ACC112 (cell line): Measurements from ENCODE around the gene STK10.

Experiments
- H2AFZ ChIP-seq: fragments of 200-600 bp; sonication (generic); one replicate; pipeline ENCODE4 v1.6.0; 2017; ENCODE audit warnings: antibody characterized with exemption, low read length; ENCODE audit not compliant: unreplicated experiment
- H3K27ac ChIP-seq: fragments of 200-600 bp; sonication (generic); 2 replicates; pipeline ENCODE4 v1.5.1; 2014; ENCODE audit warnings: low read depth, mild to moderate bottlenecking, antibody characterized with exemption, low read length, moderate library complexity
- H3K27me3 ChIP-seq: fragments of 200-600 bp; sonication (generic); 2 replicates; pipeline ENCODE4 v1.6.1; 2014; ENCODE audit warnings: mild to moderate bottlenecking, antibody characterized with exemption, low read length, moderate library complexity, mixed read lengths; ENCODE audit not compliant: insufficient read depth
- H3K36me3 ChIP-seq: fragments of 200-600 bp; sonication (generic); 2 replicates; pipeline ENCODE4 v1.6.1; 2016; ENCODE audit warnings: mild to moderate bottlenecking, antibody characterized with exemption, low read length, moderate library complexity, mixed read lengths; ENCODE audit not compliant: insufficient read depth
- H3K4me1 ChIP-seq: fragments of 200-600 bp; sonication (generic); one replicate; pipeline ENCODE4 v1.6.1; 2016; ENCODE audit warnings: low read length, mixed read lengths; ENCODE audit not compliant: insufficient read depth, unreplicated experiment, control insufficient read depth
- H3K4me3 ChIP-seq: fragments of 200-600 bp; sonication (generic); 2 replicates; pipeline ENCODE4 v1.5.1; 2014; ENCODE audit warnings: mild to moderate bottlenecking, low read depth, low read length
- H3K79me2 ChIP-seq: fragments of 200-600 bp; sonication (generic); one replicate; pipeline ENCODE4 v1.6.0; 2016; ENCODE audit warnings: low read length; ENCODE audit not compliant: control insufficient read depth, unreplicated experiment, insufficient read depth

STK10 gene

GRCh38 chr5:172119921-172120688 lies 67.9 kb downstream of the STK10 start:
- H3K79me2 ChIP-seq, result no peaks in the 10 kb centered on the region
- H2AFZ ChIP-seq, result no peak overlapping the region
- H3K27ac ChIP-seq, result no peak overlapping the region
- H3K27me3 ChIP-seq, result no peaks in the 10 kb centered on the region
- H3K36me3 ChIP-seq, result peaks cover 13% of the 10 kb centered on the region
- no peak overlapping the region for H3K4me3 ChIP-seq
- H3K4me1 ChIP-seq, result peaks cover 7% of the 10 kb centered on the region

- Histone ChIP-seq H3K27me3 (no peaks in the 10 kb centered on the region), H3K4me3 (no peak overlapping the region), H3K36me3 (peaks cover 8% of the 10 kb centered on the region; the same call in 1 of the 2 replicates), H2AFZ (no peak overlapping the region), H3K79me2 (no peaks in the 10 kb centered on the region), H3K4me1 (peaks cover 7% of the 10 kb centered on the region), H3K27ac (no peak overlapping the region)
Measured at GRCh38 chr5:172118891-172119290, 69.1 kb downstream of the STK10 start.

GRCh38 chr5:172117977-172118701 lies 69.9 kb downstream of the STK10 start:
- no peaks in the 10 kb centered on the region for H3K27me3 ChIP-seq
- no peak overlapping the region for H2AFZ ChIP-seq
- H3K36me3 ChIP-seq, result peaks cover 8% of the 10 kb centered on the region; the same call in 1 of the 2 replicates
- no peak overlapping the region for H3K4me3 ChIP-seq
- no peaks in the 10 kb centered on the region for H3K79me2 ChIP-seq
- H3K27ac ChIP-seq, result no peak overlapping the region
- H3K4me1 ChIP-seq, result peaks cover 3% of the 10 kb centered on the region

GRCh38 chr5:172115541-172115982 lies 72.5 kb downstream of the STK10 start:
- peaks cover 17% of the 10 kb centered on the region for H3K4me1 ChIP-seq
- no peaks in the 10 kb centered on the region for H3K27me3 ChIP-seq
- H3K36me3 ChIP-seq, result peaks cover 8% of the 10 kb centered on the region; the same call in 1 of the 2 replicates
- no peak overlapping the region for H3K27ac ChIP-seq
- no peaks in the 10 kb centered on the region for H3K79me2 ChIP-seq
- H2AFZ ChIP-seq, result no peak overlapping the region
- H3K4me3 ChIP-seq, result no peak overlapping the region

GRCh38 chr5:172114875-172115422 lies 73.1 kb downstream of the STK10 start:
- Histone ChIP-seq H3K79me2 (no peaks in the 10 kb centered on the region), H3K4me1 (peaks cover 20% of the 10 kb centered on the region), H3K27ac (no peak overlapping the region), H3K4me3 (no peak overlapping the region), H2AFZ (no peak overlapping the region), H3K27me3 (no peaks in the 10 kb centered on the region), H3K36me3 (peaks cover 8% of the 10 kb centered on the region; the same call in 1 of the 2 replicates)

- Histone ChIP-seq H3K27me3 (no peaks in the 10 kb centered on the region), H3K36me3 (peaks cover 8% of the 10 kb centered on the region; the same call in 1 of the 2 replicates), H3K4me3 (no peak overlapping the region), H3K27ac (no peak overlapping the region), H3K4me1 (peaks cover 20% of the 10 kb centered on the region), H2AFZ (no peak overlapping the region), H3K79me2 (no peaks in the 10 kb centered on the region)
Measured at GRCh38 chr5:172113036-172113435, 75.0 kb downstream of the STK10 start.

GRCh38 chr5:172111852-172112225 lies 76.2 kb downstream of the STK10 start:
- Histone ChIP-seq H3K4me3 (peak overlapping the region; percentile 24), H3K4me1 (peaks cover 31% of the 10 kb centered on the region), H3K79me2 (no peaks in the 10 kb centered on the region), H3K27me3 (no peaks in the 10 kb centered on the region), H2AFZ (no peak overlapping the region), H3K27ac (peak overlapping the region; percentile 73), H3K36me3 (peaks cover 8% of the 10 kb centered on the region; the same call in 1 of the 2 replicates)

- H3K27ac ChIP-seq, result peak overlapping the region; percentile 73
- H3K4me1 ChIP-seq, result peaks cover 31% of the 10 kb centered on the region
- H3K79me2 ChIP-seq, result no peaks in the 10 kb centered on the region
- peaks cover 8% of the 10 kb centered on the region; the same call in 1 of the 2 replicates for H3K36me3 ChIP-seq
- H2AFZ ChIP-seq, result no peak overlapping the region
- peak overlapping the region; percentile 24 for H3K4me3 ChIP-seq
- H3K27me3 ChIP-seq, result no peaks in the 10 kb centered on the region
Measured at GRCh38 chr5:172110921-172111851, 76.8 kb downstream of the STK10 start.

GRCh38 chr5:172110260-172110815 lies 77.7 kb downstream of the STK10 start:
- Histone ChIP-seq H3K27ac (peak overlapping the region; percentile 73; the same call in 1 of the 2 replicates), H3K79me2 (no peaks in the 10 kb centered on the region), H3K4me1 (peaks cover 31% of the 10 kb centered on the region), H3K4me3 (no peak overlapping the region), H2AFZ (no peak overlapping the region), H3K36me3 (peaks cover 5% of the 10 kb centered on the region; the same call in 1 of the 2 replicates), H3K27me3 (no peaks in the 10 kb centered on the region)
